ENCODE measurements around the gene SLC6A3. TPM values are rescaled to one million over a fixed set of nuclear protein-coding genes. Genes with fewer than 3 reads are reported as not detected.
A peak's percentile ranks its signal among the peaks of the same experiment; 100 is the strongest.

Gene SLC6A3
- polyA plus RNA-seq, 4 donors: 0.03 to 0.30 TPM; not detected in 2

DNA sequence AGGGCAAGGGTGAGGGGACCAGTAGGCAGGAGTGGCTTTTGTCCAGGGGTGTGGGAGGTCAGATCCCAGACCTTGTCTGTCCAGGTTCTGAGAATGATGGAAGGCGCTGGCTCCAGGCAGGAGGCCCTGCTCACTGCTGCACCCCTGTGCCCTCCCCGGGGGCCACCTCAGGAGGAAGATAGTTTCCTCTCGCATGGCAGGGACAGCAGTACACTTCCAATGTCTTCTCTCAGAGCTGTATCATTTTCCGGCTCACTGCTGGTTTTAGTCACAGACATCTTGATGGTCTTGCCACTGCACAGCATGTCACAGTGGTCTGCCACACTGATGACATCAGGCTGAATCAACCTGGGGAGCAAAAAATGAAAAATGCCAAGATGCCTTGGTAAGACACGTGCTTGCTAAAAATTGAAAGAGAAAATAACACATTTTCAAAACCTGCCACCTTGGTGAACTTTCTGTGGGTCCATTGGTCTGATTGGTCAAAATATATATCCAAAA is 3.3 kb upstream of the SLC6A3 start:
- WGBS, 3 donors: 58 to 73% (median 73%) methylated on average over 5 of the region's 5 CpGs
- peaks cover 0 to 57% (median 9%) of the 10 kb centered on the region in 3 donors for H3K27me3 ChIP-seq (ENCODE audit: control insufficient read depth in 3 of 3, insufficient read depth in 3 of 3, low read length in 3 of 3)
- FAIRE-seq: no peak

DNA sequence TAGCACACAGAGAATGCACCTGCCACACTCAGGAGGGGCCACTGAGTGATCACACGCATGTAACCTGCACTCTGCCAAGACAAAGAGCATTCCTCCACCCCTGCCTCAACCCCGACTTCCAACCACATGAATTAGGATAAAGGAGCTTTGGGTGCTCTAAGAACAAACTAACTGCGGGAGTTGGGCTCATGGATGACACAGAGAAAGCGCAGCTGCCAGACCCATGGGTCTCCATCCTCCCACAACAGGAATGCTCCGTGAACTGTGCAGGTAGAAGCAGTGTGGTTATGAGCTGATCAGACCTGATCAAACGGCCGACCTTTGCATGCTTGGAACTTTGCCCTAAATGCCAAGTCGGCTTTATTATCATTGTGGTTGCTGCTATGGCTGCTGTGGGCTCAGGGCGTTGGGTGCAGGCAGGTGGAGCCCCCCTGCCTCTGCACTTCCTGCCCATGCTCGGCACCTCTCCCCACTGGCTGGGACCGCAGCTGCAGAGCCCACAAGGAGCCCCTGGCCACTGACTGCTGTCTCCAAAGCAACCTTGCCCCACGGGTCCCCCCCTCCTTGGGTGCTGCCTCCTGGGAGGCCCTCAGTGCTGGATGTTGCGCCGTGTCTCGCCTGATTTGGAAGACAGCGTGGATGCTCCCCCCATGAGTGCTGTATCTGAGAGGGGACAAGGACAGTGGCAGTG is 2.6 kb upstream of the SLC6A3 start:
- H3K9me3 ChIP-seq (ENCODE audit: control insufficient read depth in 2 of 2, insufficient read depth in 1 of 2, low read depth in 1 of 2, low read length in 1 of 2): no peaks in the 10 kb centered on the region
- H3K27ac ChIP-seq (ENCODE audit: low read depth in 1 of 3, low read length in 2 of 3): no peak overlapping the region
- no peaks in the 10 kb centered on the region for H3K36me3 ChIP-seq (ENCODE audit: control insufficient read depth in 3 of 3, insufficient read depth in 2 of 3, low read depth in 1 of 3, low read length in 3 of 3)
- 7 to 45% (median 22%) methylated on average over 16 of the region's 16 CpGs for WGBS, 3 donors
- H3K4me3 ChIP-seq (ENCODE audit: low read depth in 1 of 3, low read length in 3 of 3): no peak overlapping the region
- DNase-seq (peak; percentile 46 to 81), FAIRE-seq (no peak)
- H3K4me1 ChIP-seq (ENCODE audit: control insufficient read depth in 3 of 3, insufficient read depth in 2 of 3, low read depth in 1 of 3, low read length in 2 of 3): peaks cover 0 to 10% (median 0%) of the 10 kb centered on the region in 3 donors
- H3K27me3 ChIP-seq (ENCODE audit: control insufficient read depth in 3 of 3, insufficient read depth in 3 of 3, low read length in 3 of 3): peaks cover 0 to 64% (median 15%) of the 10 kb centered on the region in 3 donors

More for the DNA sequence above, 3.3 kb upstream of the SLC6A3 start:
- no peak for DNase-seq
- no peak overlapping the region for H3K27ac ChIP-seq (ENCODE audit: low read depth in 1 of 3, low read length in 2 of 3)
- H3K4me1 ChIP-seq (ENCODE audit: control insufficient read depth in 3 of 3, insufficient read depth in 2 of 3, low read depth in 1 of 3, low read length in 2 of 3): peaks cover 0 to 10% (median 0%) of the 10 kb centered on the region in 3 donors
- H3K9me3 ChIP-seq (ENCODE audit: control insufficient read depth in 2 of 2, insufficient read depth in 1 of 2, low read depth in 1 of 2, low read length in 1 of 2): peaks cover 0 to under 1% of the 10 kb centered on the region in 2 donors
- H3K36me3 ChIP-seq (ENCODE audit: control insufficient read depth in 3 of 3, insufficient read depth in 2 of 3, low read depth in 1 of 3, low read length in 3 of 3): no peaks in the 10 kb centered on the region
- H3K4me3 ChIP-seq (ENCODE audit: low read depth in 1 of 3, low read length in 3 of 3): no peak overlapping the region

DNA sequence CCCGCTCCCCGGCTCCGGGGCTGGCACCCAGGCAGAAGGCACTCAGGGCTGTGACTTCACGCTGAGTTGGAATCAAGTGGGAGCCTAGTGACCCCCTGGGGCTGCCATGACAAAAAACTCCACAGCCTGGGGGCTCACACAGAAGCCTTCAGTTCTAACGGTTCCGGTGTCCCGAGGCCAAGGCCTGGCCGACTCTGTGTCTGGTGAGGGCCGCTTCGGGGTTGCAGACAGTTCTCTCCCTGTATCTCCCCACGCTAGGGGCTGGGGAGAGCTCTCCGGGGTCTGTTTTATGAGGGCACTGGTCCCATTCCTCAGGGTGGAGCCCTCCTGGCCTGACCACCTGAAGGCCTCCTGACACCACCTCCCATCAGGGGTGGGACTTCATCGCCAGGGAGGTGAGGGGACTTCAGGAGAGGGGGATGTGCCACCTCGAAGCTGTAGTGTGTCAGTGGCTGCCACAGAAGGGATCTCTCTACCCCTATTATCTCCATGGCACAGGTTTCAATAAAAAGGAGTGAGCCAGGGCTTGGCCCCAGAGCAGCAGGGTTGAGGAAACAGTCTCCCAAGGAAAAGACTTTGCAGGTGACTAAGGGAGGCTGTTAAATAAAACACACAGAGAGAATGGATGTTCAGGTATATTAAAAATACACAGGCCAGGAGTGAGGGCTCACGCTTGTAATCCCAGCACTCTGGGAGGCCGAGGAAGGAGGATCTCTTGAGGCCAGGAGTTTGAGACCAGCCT is 1.5 kb upstream of the SLC6A3 start:
- H3K4me3 ChIP-seq (ENCODE audit: low read depth in 1 of 3, low read length in 3 of 3): no peak overlapping the region
- H3K27ac ChIP-seq (ENCODE audit: low read depth in 1 of 3, low read length in 2 of 3): no peak overlapping the region
- H3K36me3 ChIP-seq (ENCODE audit: control insufficient read depth in 3 of 3, insufficient read depth in 2 of 3, low read depth in 1 of 3, low read length in 3 of 3): no peaks in the 10 kb centered on the region
- DNase-seq: no peak
- no peaks in the 10 kb centered on the region for H3K9me3 ChIP-seq (ENCODE audit: control insufficient read depth in 2 of 2, insufficient read depth in 1 of 2, low read depth in 1 of 2, low read length in 1 of 2)
- peaks cover 0 to 10% (median 0%) of the 10 kb centered on the region in 3 donors for H3K4me1 ChIP-seq (ENCODE audit: control insufficient read depth in 3 of 3, insufficient read depth in 2 of 3, low read depth in 1 of 3, low read length in 2 of 3)
- H3K27me3 ChIP-seq (ENCODE audit: control insufficient read depth in 3 of 3, insufficient read depth in 3 of 3, low read length in 3 of 3): peaks cover 0 to 71% (median 23%) of the 10 kb centered on the region in 3 donors
- 55 to 82% (median 69%) methylated on average over 15 to 16 of the region's 16 CpGs for WGBS, 3 donors
- no peak for FAIRE-seq

DNA sequence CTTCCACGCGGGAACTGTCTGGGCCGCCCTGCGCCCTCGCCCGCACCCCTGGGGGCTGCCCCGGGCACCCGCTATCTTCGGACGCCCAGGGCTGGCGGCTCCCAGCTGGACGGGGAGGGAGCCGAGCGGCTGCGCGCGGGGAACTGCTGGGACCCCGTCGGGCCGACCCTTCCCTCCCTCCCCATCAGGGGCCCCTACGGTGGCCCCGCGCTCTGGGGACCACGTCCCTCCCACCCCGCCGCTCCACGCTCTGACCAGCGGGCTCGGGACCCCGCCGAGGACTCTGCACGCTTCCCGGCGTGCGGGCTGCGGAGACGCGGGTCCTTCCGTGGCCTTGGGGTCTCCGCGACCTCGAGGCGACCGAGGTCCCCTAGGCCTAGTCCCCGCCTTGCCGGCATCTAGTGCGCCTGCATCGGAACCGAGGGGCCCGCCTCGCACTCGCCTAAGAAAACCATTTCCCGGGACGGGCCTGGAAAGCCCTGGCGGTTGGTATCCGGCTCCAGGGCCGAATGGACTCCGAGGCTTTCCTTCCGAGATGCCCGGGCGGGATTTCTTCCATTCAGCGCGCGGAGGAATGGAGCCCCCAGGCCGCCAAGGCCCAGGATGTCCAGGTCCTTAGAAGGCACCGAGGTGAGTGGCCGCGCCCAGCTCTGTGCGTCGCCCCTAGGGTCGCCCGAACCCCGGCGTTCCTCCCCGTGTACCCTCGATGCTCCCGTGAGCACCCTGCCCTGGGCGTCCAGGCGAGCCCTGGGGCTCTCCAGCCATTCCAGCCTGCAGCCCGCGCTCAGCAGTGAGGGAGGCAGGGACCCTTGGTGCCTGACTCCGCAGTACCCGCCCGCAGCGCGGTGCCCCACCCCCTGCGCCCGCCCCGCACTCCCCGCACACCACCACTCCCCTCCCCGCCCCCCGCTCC is 705 bp upstream of the SLC6A3 start:
- 12 to 56% (median 44%) methylated on average over 63 to 92 of the region's 92 CpGs for WGBS, 3 donors
- peak in 1 of 2 donors; percentile 32 for DNase-seq
- no peak for FAIRE-seq
- H3K4me1 ChIP-seq (ENCODE audit: control insufficient read depth in 3 of 3, insufficient read depth in 2 of 3, low read depth in 1 of 3, low read length in 2 of 3): peaks cover 0 to 10% (median 0%) of the 10 kb centered on the region in 3 donors
- H3K4me3 ChIP-seq (ENCODE audit: low read depth in 1 of 3, low read length in 3 of 3): no peak overlapping the region
- no peaks in the 10 kb centered on the region for H3K36me3 ChIP-seq (ENCODE audit: control insufficient read depth in 3 of 3, insufficient read depth in 2 of 3, low read depth in 1 of 3, low read length in 3 of 3)
- no peaks in the 10 kb centered on the region for H3K9me3 ChIP-seq (ENCODE audit: control insufficient read depth in 2 of 2, insufficient read depth in 1 of 2, low read depth in 1 of 2, low read length in 1 of 2)
- H3K27ac ChIP-seq (ENCODE audit: low read depth in 1 of 3, low read length in 2 of 3): no peak overlapping the region
- peaks cover 0 to 78% (median 29%) of the 10 kb centered on the region in 3 donors for H3K27me3 ChIP-seq (ENCODE audit: control insufficient read depth in 3 of 3, insufficient read depth in 3 of 3, low read length in 3 of 3)

DNA sequence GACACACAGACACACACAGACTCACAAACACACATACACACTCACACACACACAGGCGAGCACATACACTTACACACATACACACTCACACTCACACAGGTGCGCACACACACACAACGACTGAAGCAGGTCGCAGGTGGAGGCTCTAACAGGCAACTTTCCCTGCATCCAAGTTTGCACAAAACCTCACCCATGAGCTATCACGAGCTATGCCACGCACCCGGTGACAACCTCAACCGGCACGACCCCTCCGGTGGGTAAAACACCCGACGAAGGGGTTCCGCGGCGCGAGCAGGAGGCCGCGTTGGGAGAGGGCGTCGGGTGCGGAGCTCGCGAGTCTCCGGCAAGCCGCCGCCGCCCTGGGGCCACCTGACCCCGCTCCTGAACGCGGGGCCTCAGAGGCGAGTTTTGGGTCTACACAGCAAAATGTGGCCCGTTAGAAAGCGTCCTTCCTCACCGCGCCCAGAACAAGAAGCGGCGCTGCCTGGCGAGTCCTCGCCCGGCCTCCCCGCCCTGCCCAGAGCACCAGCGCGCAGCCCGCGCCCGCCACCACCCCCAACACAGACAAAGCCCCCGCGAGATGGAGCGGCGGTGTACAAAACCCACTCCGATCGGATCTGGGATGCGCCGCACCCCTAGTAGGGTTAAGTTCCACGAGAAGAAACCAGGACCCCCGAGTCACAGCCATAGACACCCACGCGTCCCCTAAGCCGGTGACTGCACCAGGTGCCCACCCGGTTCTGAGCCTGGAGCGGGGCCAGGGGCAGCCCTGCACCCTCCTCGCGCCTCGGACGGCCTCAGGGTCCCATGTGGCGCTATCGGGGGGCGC is 665 bp downstream of the SLC6A3 start:
- H3K27ac ChIP-seq (ENCODE audit: low read depth in 1 of 3, low read length in 2 of 3): no peak overlapping the region
- 4 to 8% (median 6%) methylated on average over 59 to 68 of the region's 68 CpGs for WGBS, 3 donors
- H3K9me3 ChIP-seq (ENCODE audit: control insufficient read depth in 2 of 2, insufficient read depth in 1 of 2, low read depth in 1 of 2, low read length in 1 of 2): peaks cover 0 to 3% of the 10 kb centered on the region in 2 donors
- no peak for FAIRE-seq
- peaks cover 0 to 75% (median 29%) of the 10 kb centered on the region in 3 donors for H3K27me3 ChIP-seq (ENCODE audit: control insufficient read depth in 3 of 3, insufficient read depth in 3 of 3, low read length in 3 of 3)
- peak in 1 of 2 donors; percentile 13 for DNase-seq
- H3K4me1 ChIP-seq (ENCODE audit: control insufficient read depth in 3 of 3, insufficient read depth in 2 of 3, low read depth in 1 of 3, low read length in 2 of 3): peaks cover 0 to 10% (median 0%) of the 10 kb centered on the region in 3 donors
- H3K4me3 ChIP-seq (ENCODE audit: low read depth in 1 of 3, low read length in 3 of 3): no peak overlapping the region
- no peaks in the 10 kb centered on the region for H3K36me3 ChIP-seq (ENCODE audit: control insufficient read depth in 3 of 3, insufficient read depth in 2 of 3, low read depth in 1 of 3, low read length in 3 of 3)

DNA sequence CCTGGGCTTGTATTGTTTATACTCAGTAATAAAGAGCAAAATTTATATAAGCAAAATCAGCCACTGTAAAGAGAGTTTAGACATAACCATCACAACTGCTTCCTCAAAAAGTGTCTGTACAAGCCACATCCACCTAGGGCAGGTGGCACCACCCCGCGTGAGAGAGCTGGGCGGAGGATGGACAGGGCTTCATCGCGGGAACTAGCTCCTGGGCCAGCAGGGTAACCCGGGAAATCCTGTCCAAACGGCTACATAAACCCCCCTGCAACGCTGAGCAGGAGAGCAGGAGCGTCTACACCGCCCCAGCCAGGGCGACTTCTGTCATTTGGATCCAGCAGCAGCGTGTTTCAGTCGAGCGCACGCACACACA is 1.3 kb downstream of the SLC6A3 start:
- WGBS, 3 donors: 12 to 47% (median 27%) methylated on average over 15 of the region's 15 CpGs
- Histone ChIP-seq H3K4me3 (ENCODE audit: low read depth in 1 of 3, low read length in 3 of 3) (no peak overlapping the region), H3K36me3 (ENCODE audit: control insufficient read depth in 3 of 3, insufficient read depth in 2 of 3, low read depth in 1 of 3, low read length in 3 of 3) (no peaks in the 10 kb centered on the region), H3K27me3 (ENCODE audit: control insufficient read depth in 3 of 3, insufficient read depth in 3 of 3, low read length in 3 of 3) (peaks cover 0 to 69% (median 29%) of the 10 kb centered on the region in 3 donors), H3K4me1 (ENCODE audit: control insufficient read depth in 3 of 3, insufficient read depth in 2 of 3, low read depth in 1 of 3, low read length in 2 of 3) (peaks cover 0 to 10% (median 0%) of the 10 kb centered on the region in 3 donors), H3K9me3 (ENCODE audit: control insufficient read depth in 2 of 2, insufficient read depth in 1 of 2, low read depth in 1 of 2, low read length in 1 of 2) (peaks cover 0 to 3% of the 10 kb centered on the region in 2 donors), H3K27ac (ENCODE audit: low read depth in 1 of 3, low read length in 2 of 3) (no peak overlapping the region)
- FAIRE-seq (no peak), DNase-seq (no peak)

DNA sequence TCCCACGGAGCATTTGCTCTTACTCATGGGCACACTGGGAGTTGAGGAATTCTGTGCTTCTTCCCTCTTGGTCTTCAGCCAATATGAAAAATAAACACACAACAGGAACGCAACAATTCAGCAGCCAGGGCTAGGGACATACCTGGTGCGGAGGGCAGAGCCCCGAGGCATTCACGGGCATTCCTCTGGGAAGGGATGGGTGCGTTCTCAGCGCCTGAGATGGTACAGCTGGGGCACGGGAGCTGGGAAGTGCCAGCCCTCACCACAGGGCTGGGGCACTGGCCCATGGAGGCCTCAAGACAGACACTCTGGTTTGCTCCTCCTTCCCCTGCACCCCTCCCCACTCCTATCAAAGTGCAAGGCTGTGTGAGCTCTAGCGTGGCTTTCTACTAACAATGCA is 2.1 kb downstream of the SLC6A3 start:
- WGBS, 3 donors: 66 to 81% (median 67%) methylated on average over 9 of the region's 9 CpGs
- Histone ChIP-seq H3K4me3 (ENCODE audit: low read depth in 1 of 3, low read length in 3 of 3) (no peak overlapping the region), H3K27me3 (ENCODE audit: control insufficient read depth in 3 of 3, insufficient read depth in 3 of 3, low read length in 3 of 3) (peaks cover 0 to 63% (median 31%) of the 10 kb centered on the region in 3 donors), H3K27ac (ENCODE audit: low read depth in 1 of 3, low read length in 2 of 3) (no peak overlapping the region), H3K4me1 (ENCODE audit: control insufficient read depth in 3 of 3, insufficient read depth in 2 of 3, low read depth in 1 of 3, low read length in 2 of 3) (peaks cover 0 to 10% (median 0%) of the 10 kb centered on the region in 3 donors), H3K36me3 (ENCODE audit: control insufficient read depth in 3 of 3, insufficient read depth in 2 of 3, low read depth in 1 of 3, low read length in 3 of 3) (no peaks in the 10 kb centered on the region), H3K9me3 (ENCODE audit: control insufficient read depth in 2 of 2, insufficient read depth in 1 of 2, low read depth in 1 of 2, low read length in 1 of 2) (peaks cover 0 to 3% of the 10 kb centered on the region in 2 donors)
- FAIRE-seq: no peak
- DNase-seq: no peak

Measured in small intestine (tissue), 7 donors.